22Rv1 (cell line): ENCODE measurements around the gene NT5DC4.

Source experiments
- H3K27ac ChIP-seq: fragments of 450-650 bp; 2 replicates; pipeline ENCODE4 v1.5.1; 2017
- ZFX ChIP-seq: fragments of 450-650 bp; IDR thresholded peaks from 2 replicates; pipeline ENCODE4 v1.6.1; 2017; ENCODE audit warnings: antibody characterized with exemption, borderline replicate concordance
- TF ChIP-seq, protein P1 (sequence below): fragments of 450-650 bp; IDR thresholded peaks from 2 replicates; pipeline ENCODE4 v1.5.1; 2017; ENCODE audit warnings: mild to moderate bottlenecking

Gene NT5DC4

DNA sequence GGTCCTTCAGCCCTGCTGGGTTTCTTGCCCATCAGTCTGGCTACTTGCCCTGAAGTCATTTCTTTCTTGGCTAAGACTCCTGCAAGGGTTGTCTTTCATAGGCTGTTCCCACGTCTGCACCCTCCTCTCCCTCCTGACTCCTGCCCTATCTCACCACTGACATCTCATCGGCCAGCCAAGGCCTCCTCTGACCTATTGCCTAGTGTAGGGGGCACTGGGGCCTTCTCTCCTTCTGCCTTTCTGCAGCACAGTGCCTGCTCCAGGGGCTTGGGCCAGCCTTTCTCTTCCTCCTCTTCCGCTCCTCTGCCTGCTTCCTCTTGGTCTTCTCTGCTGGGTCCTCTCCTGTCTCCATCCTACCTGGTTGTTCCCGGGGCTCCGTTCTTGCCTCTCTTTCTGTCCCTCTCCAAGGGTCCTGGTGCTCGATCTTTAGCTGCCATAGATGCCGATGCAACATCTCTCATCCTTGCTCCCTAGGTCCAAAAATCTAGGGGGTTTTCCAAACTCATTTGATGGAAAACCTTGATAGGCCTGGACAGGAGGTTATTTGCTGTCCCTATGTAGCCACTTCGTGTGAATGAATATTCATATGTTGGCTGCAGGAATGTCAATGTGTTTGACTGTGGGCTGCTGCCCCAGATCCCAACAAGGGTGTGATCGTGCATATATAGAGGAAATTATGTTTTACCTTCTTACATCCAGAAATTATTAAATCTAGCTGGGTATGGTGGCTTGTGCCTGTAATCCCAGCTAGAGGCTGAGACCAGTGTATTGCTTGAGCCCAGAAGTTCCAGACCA, 9.7 kb upstream of the NT5DC4 start:
- TF ChIP-seq, protein P1, sequence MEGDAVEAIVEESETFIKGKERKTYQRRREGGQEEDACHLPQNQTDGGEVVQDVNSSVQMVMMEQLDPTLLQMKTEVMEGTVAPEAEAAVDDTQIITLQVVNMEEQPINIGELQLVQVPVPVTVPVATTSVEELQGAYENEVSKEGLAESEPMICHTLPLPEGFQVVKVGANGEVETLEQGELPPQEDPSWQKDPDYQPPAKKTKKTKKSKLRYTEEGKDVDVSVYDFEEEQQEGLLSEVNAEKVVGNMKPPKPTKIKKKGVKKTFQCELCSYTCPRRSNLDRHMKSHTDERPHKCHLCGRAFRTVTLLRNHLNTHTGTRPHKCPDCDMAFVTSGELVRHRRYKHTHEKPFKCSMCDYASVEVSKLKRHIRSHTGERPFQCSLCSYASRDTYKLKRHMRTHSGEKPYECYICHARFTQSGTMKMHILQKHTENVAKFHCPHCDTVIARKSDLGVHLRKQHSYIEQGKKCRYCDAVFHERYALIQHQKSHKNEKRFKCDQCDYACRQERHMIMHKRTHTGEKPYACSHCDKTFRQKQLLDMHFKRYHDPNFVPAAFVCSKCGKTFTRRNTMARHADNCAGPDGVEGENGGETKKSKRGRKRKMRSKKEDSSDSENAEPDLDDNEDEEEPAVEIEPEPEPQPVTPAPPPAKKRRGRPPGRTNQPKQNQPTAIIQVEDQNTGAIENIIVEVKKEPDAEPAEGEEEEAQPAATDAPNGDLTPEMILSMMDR, result no peak
- H3K27ac ChIP-seq, result no peak overlapping the region

DNA sequence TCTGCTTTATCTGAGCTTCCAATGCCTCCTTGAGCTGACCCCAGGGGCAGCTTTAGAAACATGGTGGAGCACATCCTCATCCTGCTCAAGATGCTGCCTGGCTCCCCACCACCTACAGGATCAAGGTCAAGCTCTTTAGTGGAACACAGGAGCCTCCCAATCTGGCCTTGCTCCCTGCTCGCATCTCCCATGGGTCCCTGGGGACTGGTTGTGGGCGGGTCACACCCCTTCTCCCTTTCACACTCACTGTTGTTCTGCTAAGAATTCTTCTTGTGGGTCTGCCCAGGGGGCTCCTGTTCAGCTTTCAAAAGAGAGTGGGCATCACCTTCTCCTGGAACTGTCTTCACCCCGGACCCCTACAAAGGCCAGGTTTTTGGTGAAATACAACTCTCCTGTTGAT, 8.4 kb upstream of the NT5DC4 start:
- TF ChIP-seq, protein P1, result no peak
- no peak for TF ChIP-seq ZFX
- H3K27ac ChIP-seq, result no peak overlapping the region

DNA sequence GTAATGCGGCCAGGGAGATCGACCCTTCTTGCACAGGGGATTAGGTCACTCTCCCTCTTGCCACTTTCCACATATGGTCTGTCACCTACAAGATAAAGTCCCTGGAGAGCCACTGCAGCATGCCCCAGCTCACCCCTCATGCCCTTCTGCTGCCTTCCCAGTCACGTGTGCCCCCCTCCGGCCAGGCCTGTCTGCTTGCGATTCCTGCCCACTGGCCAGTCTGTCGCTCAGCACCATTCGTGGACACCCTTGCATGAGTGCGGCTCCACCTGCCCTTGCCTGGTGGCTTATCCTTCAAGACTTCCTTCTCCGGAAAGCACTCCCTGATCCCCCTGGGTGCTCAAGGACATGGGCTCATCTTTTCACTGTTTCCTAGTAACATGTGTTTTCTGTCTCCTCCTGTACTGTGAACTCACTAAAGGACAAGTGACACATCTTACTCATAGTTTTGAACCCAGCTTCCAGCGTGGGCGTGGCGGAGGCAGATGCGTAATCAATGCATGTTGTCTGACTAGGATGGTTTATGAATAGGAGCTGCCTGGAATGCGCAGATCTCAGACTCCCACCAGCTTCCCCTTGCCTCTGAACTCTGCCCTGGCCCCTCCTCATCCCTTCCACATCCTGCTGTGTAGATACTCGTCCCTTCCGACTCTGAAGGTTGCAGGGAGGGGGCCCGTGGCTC, 7.8 kb upstream of the NT5DC4 start:
- no peak for TF ChIP-seq ZFX
- TF ChIP-seq, protein P1, result no peak
- H3K27ac ChIP-seq, result no peak overlapping the region

DNA sequence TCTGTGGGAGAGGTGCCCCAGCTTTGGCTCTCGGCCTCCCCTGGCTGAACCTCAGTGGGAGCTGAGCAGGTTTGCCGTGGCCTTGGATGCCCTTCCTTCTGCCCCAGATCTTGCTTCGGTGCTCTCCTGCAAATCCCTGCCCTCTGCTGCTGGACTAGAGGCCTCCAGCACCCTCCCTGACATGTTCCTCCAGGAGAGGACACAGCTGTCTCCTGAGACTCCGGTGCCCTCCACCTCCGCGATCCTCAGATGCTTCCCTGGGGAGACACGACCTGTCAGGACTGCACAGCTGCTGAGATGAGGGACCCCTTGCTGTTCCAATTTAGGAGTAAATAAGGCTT, 7.3 kb upstream of the NT5DC4 start:
- TF ChIP-seq ZFX, result no peak
- TF ChIP-seq, protein P1, result no peak
- no peak overlapping the region for H3K27ac ChIP-seq

DNA sequence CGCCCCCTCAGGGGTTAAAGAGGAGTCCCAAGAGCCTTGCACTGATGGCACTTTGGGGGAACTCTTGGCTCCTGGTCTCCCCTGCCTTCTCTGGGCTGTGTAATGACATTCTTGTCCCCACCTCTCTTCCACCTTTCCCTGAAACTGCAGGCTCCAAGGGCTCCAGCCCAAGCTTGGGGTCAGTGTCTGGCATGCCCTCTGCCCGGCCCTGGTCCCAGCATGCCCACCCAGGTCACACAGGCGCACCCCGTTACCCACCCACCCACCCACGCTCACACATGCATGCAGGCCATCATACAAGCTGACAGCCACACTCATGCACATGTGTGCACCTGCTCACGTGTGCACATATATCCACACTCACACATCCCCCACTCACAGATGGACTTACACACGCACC, 6.9 kb upstream of the NT5DC4 start:
- TF ChIP-seq, protein P1, result no peak
- no peak for TF ChIP-seq ZFX
- no peak overlapping the region for H3K27ac ChIP-seq

DNA sequence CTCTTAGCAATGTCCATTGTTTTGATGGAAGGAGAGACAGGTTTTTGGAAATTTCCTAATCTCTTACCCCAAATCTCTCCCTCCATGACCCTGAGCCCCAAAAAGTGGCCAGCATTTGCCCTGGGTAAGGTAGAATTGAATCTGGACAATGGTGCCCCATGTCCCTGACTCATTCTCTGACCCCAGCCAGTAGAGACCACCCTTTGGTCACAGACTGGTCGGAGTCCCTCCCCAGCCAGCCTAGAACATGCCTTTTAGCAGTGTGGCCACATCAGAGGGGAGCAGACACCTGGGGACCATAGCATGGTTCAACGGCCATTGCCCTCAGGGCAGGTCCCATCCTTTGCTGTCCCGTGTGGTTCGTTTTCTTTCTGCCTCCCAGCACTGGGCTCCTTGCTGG, 6.5 kb upstream of the NT5DC4 start:
- TF ChIP-seq, protein P1, result no peak
- TF ChIP-seq ZFX, result no peak
- H3K27ac ChIP-seq, result no peak overlapping the region
